Measurements from ENCODE around the gene CLDN10.

DNA sequence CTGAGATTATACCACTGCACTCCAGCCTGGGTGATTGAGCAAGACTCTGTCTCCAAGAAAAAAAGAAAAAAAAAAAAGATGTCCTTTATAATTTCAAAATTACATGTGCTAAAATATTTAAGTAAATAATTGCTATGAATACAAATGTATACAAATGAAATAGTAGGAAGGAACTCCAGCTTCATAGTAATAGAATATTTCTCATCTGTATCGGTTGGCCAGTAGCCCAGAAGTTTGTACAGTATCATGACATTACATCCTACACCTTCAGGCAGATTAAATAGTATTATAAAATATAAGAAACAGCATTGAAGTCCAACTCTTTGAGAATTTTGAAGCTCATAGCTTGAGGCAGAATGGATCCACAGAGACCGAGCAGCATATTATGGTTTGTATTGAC is 36.5 kb upstream of the CLDN10 start:
- no peak for TF ChIP-seq CTCF (IDR thresholded peaks at IDR 0.05; ENCODE audit: poor library complexity, severe bottlenecking)
- no peak for TF ChIP-seq POLR2AphosphoS5 (IDR thresholded peaks at IDR 0.05)
- TF ChIP-seq EZH2 (IDR thresholded peaks at IDR 0.05; ENCODE audit: borderline replicate concordance, insufficient read depth, low read length, poor library complexity, severe bottlenecking): no peak
- TF ChIP-seq RAD21 (conservative IDR thresholded peaks at IDR 0.05): no peak
- no peak for TF ChIP-seq SMC3 (conservative IDR thresholded peaks at IDR 0.05; ENCODE audit: poor library complexity)
- TF ChIP-seq TAF1 (IDR thresholded peaks at IDR 0.05; ENCODE audit: low read depth): no peak
- TF ChIP-seq MXI1 (conservative IDR thresholded peaks at IDR 0.05; ENCODE audit: poor library complexity, severe bottlenecking): no peak
